ENCODE data around the gene TASP1.
"Not testable (repeated sequence)": the region's sequence is repeated elsewhere in the genome, so short reads cannot be mapped to it uniquely, and the experiment has no call there.

TASP1 gene

DNA sequence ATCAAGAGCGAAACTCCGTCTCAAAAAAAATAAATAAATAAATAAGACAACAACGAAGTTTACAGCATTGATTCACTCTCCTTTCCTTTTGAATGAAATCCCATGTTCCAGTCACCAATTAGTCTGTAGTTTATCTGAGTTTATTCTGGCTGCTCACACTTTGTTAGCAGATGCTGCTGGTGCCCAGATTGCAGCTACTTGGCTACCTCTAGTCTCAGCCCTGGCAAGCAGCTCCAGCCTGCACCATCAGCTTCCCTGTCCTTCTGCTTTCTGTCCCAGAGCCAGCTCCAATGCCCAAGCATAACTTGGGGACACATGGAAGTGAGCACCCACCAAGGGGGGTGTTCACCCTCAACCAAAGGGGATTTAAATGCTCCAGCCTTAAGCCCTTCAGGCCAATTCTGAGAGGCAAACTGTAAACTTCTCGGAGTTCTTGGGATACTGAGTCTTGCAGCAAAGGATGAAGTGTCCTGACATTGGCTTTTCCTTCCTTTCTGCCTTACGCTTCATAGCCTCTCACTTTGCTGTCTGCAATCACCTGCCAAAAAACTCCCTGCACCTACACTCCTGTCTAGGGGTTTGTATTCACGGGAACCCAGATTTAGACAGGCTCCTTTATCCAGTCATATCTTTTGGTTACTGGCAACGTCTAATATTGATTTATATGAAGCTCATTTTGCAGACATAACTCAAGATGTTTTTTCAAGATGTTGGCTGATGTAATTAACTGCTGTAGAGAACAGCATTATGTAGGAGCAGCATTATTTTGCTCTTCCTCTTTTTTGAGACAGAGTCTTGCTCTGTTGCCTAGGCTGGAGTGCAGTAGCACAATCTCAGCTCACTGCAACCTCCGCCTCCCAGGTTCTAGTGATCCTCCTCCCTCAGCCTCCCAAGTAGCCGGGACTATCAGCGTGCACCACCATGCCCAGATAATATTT, 9.8 kb upstream of the TASP1 start:
- Histone ChIP-seq H3K36me3 (ENCODE audit: control insufficient read depth in 1 of 2, insufficient read depth in 2 of 2, low read length in 2 of 2) (no peaks in the 10 kb centered on the region), H3K4me1 (ENCODE audit: control insufficient read depth in 1 of 2, insufficient read depth in 2 of 2, low read length in 2 of 2) (no peaks in the 10 kb centered on the region), H3K9me3 (ENCODE audit: control insufficient read depth in 1 of 2, low read length in 2 of 2) (no peaks in the 10 kb centered on the region), H3K9ac (ENCODE audit: low read depth in 1 of 2, low read length in 2 of 2) (no peak overlapping the region), H3K27me3 (ENCODE audit: control insufficient read depth in 1 of 2, insufficient read depth in 2 of 2, low read length in 2 of 2) (no peaks in the 10 kb centered on the region), H3K27ac (ENCODE audit: low read depth, low read length) (no peak overlapping the region), H3K4me3 (ENCODE audit: low read depth in 1 of 2, low read length in 2 of 2) (no peak overlapping the region)

DNA sequence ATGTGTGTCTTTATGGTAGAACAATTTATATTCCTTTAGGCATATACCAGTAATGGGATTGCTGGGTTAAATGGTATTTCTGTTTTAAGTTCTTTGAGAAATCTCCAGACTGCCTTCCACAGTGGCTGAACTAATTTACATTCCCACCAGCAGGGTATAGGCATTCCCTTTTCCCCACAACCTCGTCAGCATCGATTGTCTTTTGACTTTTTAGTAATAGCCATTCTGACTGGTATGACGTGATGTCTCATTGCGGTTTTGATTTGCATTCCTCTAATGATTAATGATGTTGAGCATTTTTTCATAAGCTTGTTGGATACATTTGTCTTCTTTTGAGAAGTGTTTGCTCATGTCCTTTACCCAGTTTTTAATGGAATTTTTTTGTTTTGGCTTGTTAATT, 5.3 kb upstream of the TASP1 start:
- H3K27ac ChIP-seq (ENCODE audit: low read depth, low read length) = no peak overlapping the region
- peaks cover 3% of the 10 kb centered on the region in 2 donors for H3K4me1 ChIP-seq (ENCODE audit: control insufficient read depth in 1 of 2, insufficient read depth in 2 of 2, low read length in 2 of 2)
- H3K36me3 ChIP-seq (ENCODE audit: control insufficient read depth in 1 of 2, insufficient read depth in 2 of 2, low read length in 2 of 2) = no peaks in the 10 kb centered on the region
- H3K9me3 ChIP-seq (ENCODE audit: control insufficient read depth in 1 of 2, low read length in 2 of 2) = no peaks in the 10 kb centered on the region
- no peak overlapping the region for H3K4me3 ChIP-seq (ENCODE audit: low read depth in 1 of 2, low read length in 2 of 2)
- no peak overlapping the region for H3K9ac ChIP-seq (ENCODE audit: low read depth in 1 of 2, low read length in 2 of 2)
- no peaks in the 10 kb centered on the region for H3K27me3 ChIP-seq (ENCODE audit: control insufficient read depth in 1 of 2, insufficient read depth in 2 of 2, low read length in 2 of 2)

DNA sequence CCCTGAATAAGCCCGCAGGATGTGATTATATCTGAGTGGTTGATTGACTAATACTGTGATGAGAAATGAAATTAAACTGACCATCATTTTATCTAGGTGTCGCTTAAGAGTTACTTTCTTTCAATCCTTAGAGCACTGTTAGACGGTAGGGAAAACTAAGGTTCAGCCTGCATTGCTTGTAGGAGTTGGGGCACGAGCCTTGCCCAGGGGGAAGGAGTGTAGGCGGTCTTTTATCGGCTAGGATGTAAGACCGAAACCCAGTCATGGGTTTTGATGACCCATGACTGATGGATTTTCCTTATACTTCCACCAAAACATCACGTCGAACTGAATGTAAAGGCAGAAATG, 392 bp upstream of the TASP1 start:
- Histone ChIP-seq H3K4me1 (ENCODE audit: control insufficient read depth in 1 of 2, insufficient read depth in 2 of 2, low read length in 2 of 2) (peaks cover 3 to 10% of the 10 kb centered on the region in 2 donors), H3K27ac (ENCODE audit: low read depth, low read length) (no peak overlapping the region), H3K4me3 (ENCODE audit: low read depth in 1 of 2, low read length in 2 of 2) (peak overlapping the region; percentile 95 to 98), H3K9ac (ENCODE audit: low read depth in 1 of 2, low read length in 2 of 2) (peak overlapping the region; percentile 18 to 84), H3K9me3 (ENCODE audit: control insufficient read depth in 1 of 2, low read length in 2 of 2) (no peaks in the 10 kb centered on the region), H3K36me3 (ENCODE audit: control insufficient read depth in 1 of 2, insufficient read depth in 2 of 2, low read length in 2 of 2) (no peaks in the 10 kb centered on the region), H3K27me3 (ENCODE audit: control insufficient read depth in 1 of 2, insufficient read depth in 2 of 2, low read length in 2 of 2) (no peaks in the 10 kb centered on the region)

DNA sequence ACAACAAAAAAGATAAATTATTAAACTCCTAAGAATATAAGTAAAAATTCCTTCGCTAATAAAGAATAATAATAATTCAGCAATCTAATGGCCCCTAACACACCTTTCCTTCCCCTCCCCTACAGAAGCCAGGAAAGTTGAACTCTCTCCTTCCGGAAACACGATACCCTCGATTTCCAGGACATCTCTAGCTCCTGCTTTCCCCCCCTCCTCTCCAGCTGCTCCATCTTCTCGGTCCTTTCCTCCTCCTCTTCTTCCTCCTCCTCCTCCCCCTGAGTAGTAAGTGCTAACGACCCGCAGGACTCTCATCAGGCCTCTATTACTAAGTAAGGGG, 603 bp downstream of the TASP1 start:
- Histone ChIP-seq H3K27ac (ENCODE audit: low read depth, low read length) (peak overlapping the region; percentile 72), H3K9me3 (ENCODE audit: control insufficient read depth in 1 of 2, low read length in 2 of 2) (no peaks in the 10 kb centered on the region), H3K4me3 (ENCODE audit: low read depth in 1 of 2, low read length in 2 of 2) (peak overlapping the region; percentile 95 to 98), H3K36me3 (ENCODE audit: control insufficient read depth in 1 of 2, insufficient read depth in 2 of 2, low read length in 2 of 2) (no peaks in the 10 kb centered on the region), H3K4me1 (ENCODE audit: control insufficient read depth in 1 of 2, insufficient read depth in 2 of 2, low read length in 2 of 2) (peaks cover 3 to 10% of the 10 kb centered on the region in 2 donors), H3K27me3 (ENCODE audit: control insufficient read depth in 1 of 2, insufficient read depth in 2 of 2, low read length in 2 of 2) (no peaks in the 10 kb centered on the region), H3K9ac (ENCODE audit: low read depth in 1 of 2, low read length in 2 of 2) (peak overlapping the region; percentile 83 to 84)

GRCh38 chr20:13632431-13632830, 6.3 kb downstream of the TASP1 start:
- Histone ChIP-seq H3K9me3 (ENCODE audit: control insufficient read depth in 1 of 2, low read length in 2 of 2) (no peaks in the 10 kb centered on the region), H3K36me3 (ENCODE audit: control insufficient read depth in 1 of 2, insufficient read depth in 2 of 2, low read length in 2 of 2) (peaks cover 6 to 14% of the 10 kb centered on the region in 2 donors), H3K4me1 (ENCODE audit: control insufficient read depth in 1 of 2, insufficient read depth in 2 of 2, low read length in 2 of 2) (no peaks in the 10 kb centered on the region), H3K9ac (ENCODE audit: low read depth in 1 of 2, low read length in 2 of 2) (no peak overlapping the region), H3K4me3 (ENCODE audit: low read depth in 1 of 2, low read length in 2 of 2) (no peak overlapping the region), H3K27me3 (ENCODE audit: control insufficient read depth in 1 of 2, insufficient read depth in 2 of 2, low read length in 2 of 2) (no peaks in the 10 kb centered on the region), H3K27ac (ENCODE audit: low read depth, low read length) (no peak overlapping the region)

DNA sequence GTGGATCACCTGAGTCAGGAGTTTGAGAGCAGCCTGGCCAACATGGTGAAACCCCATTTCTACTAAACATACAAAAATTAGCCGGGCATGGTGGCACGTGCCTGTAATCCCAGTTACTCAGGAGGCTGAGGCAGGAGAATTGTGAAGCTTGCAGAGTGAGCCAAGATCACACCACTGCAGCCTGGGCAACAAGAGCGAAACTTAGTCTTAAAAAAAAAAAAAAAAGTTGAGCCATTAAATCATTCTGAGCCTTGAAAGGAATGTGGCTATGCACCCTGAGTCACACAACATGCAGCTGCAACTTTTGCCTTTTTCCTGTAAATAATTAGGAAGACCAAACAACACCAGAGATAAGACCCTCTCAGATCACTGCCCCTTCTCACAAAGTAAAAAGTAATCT, 11.2 kb downstream of the TASP1 start:
- not testable (repeated sequence) for H3K27ac ChIP-seq (ENCODE audit: low read depth, low read length); H3K27me3 ChIP-seq (ENCODE audit: control insufficient read depth in 1 of 2, insufficient read depth in 2 of 2, low read length in 2 of 2); H3K4me1 ChIP-seq (ENCODE audit: control insufficient read depth in 1 of 2, insufficient read depth in 2 of 2, low read length in 2 of 2); H3K4me3 ChIP-seq (ENCODE audit: low read depth in 1 of 2, low read length in 2 of 2); H3K9ac ChIP-seq (ENCODE audit: low read depth in 1 of 2, low read length in 2 of 2); H3K9me3 ChIP-seq (ENCODE audit: control insufficient read depth in 1 of 2, low read length in 2 of 2)
- peaks cover 9 to 22% of the 10 kb centered on the region in 2 donors for H3K36me3 ChIP-seq (ENCODE audit: control insufficient read depth in 1 of 2, insufficient read depth in 2 of 2, low read length in 2 of 2)

- Histone ChIP-seq H3K36me3 (ENCODE audit: control insufficient read depth in 1 of 2, insufficient read depth in 2 of 2, low read length in 2 of 2) (peaks cover 9 to 27% of the 10 kb centered on the region in 2 donors), H3K9ac (ENCODE audit: low read depth in 1 of 2, low read length in 2 of 2) (no peak overlapping the region), H3K9me3 (ENCODE audit: control insufficient read depth in 1 of 2, low read length in 2 of 2) (no peaks in the 10 kb centered on the region), H3K4me1 (ENCODE audit: control insufficient read depth in 1 of 2, insufficient read depth in 2 of 2, low read length in 2 of 2) (no peaks in the 10 kb centered on the region), H3K27ac (ENCODE audit: low read depth, low read length) (no peak overlapping the region), H3K4me3 (ENCODE audit: low read depth in 1 of 2, low read length in 2 of 2) (no peak overlapping the region), H3K27me3 (ENCODE audit: control insufficient read depth in 1 of 2, insufficient read depth in 2 of 2, low read length in 2 of 2) (no peaks in the 10 kb centered on the region)
These were observed 12.0 kb downstream of the TASP1 start for GRCh38 chr20:13626724-13627123.

- Histone ChIP-seq H3K9me3 (ENCODE audit: control insufficient read depth in 1 of 2, low read length in 2 of 2) (no peaks in the 10 kb centered on the region), H3K36me3 (ENCODE audit: control insufficient read depth in 1 of 2, insufficient read depth in 2 of 2, low read length in 2 of 2) (peaks cover 9 to 27% of the 10 kb centered on the region in 2 donors), H3K4me1 (ENCODE audit: control insufficient read depth in 1 of 2, insufficient read depth in 2 of 2, low read length in 2 of 2) (no peaks in the 10 kb centered on the region), H3K27me3 (ENCODE audit: control insufficient read depth in 1 of 2, insufficient read depth in 2 of 2, low read length in 2 of 2) (no peaks in the 10 kb centered on the region), H3K27ac (ENCODE audit: low read depth, low read length) (no peak overlapping the region), H3K4me3 (ENCODE audit: low read depth in 1 of 2, low read length in 2 of 2) (no peak overlapping the region), H3K9ac (ENCODE audit: low read depth in 1 of 2, low read length in 2 of 2) (no peak overlapping the region)
These were observed 13.3 kb downstream of the TASP1 start for GRCh38 chr20:13625304-13625979.

DNA sequence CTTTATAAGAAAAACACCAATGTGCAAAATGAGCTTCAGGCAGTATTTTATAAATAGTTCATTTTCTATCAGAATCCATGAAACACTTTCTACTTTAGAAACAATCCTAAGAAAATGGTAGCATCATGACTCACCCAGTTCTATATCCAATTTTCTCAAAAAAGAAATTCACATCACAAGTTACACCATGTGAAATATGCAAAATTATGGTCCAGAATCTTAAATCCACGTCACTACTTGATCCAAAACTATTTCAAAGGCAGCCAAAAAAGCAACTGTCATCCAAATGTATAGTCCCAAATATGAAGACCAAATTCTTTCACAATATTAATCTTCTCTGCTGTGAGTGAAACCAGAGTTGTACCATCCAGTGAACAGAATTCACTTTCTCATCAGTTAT, 19.3 kb downstream of the TASP1 start:
- H3K27me3 ChIP-seq (ENCODE audit: control insufficient read depth in 1 of 2, insufficient read depth in 2 of 2, low read length in 2 of 2); H3K4me1 ChIP-seq (ENCODE audit: control insufficient read depth in 1 of 2, insufficient read depth in 2 of 2, low read length in 2 of 2); H3K9ac ChIP-seq (ENCODE audit: low read depth in 1 of 2, low read length in 2 of 2); H3K36me3 ChIP-seq (ENCODE audit: control insufficient read depth in 1 of 2, insufficient read depth in 2 of 2, low read length in 2 of 2); H3K9me3 ChIP-seq (ENCODE audit: control insufficient read depth in 1 of 2, low read length in 2 of 2); H3K4me3 ChIP-seq (ENCODE audit: low read depth in 1 of 2, low read length in 2 of 2); H3K27ac ChIP-seq (ENCODE audit: low read depth, low read length): not testable (repeated sequence)

GRCh38 chr20:13618456-13618855, 20.3 kb downstream of the TASP1 start:
- H3K9ac ChIP-seq (ENCODE audit: low read depth in 1 of 2, low read length in 2 of 2); H3K27ac ChIP-seq (ENCODE audit: low read depth, low read length): not testable (repeated sequence)

More at GRCh38 chr20:13618456-13618855, 20.3 kb downstream of the TASP1 start:
- not testable (repeated sequence) for H3K4me3 ChIP-seq (ENCODE audit: low read depth in 1 of 2, low read length in 2 of 2); H3K4me1 ChIP-seq (ENCODE audit: control insufficient read depth in 1 of 2, insufficient read depth in 2 of 2, low read length in 2 of 2); H3K36me3 ChIP-seq (ENCODE audit: control insufficient read depth in 1 of 2, insufficient read depth in 2 of 2, low read length in 2 of 2); H3K27me3 ChIP-seq (ENCODE audit: control insufficient read depth in 1 of 2, insufficient read depth in 2 of 2, low read length in 2 of 2); H3K9me3 ChIP-seq (ENCODE audit: control insufficient read depth in 1 of 2, low read length in 2 of 2)
